H1 (cell line): ENCODE results near the gene KCNJ3. TPM values are rescaled to one million over a fixed set of nuclear protein-coding genes. Genes with fewer than 3 reads are reported as not detected.

ENCODE experiments used
- CTCF ChIA-PET: fragments of 300-600 bp; sonication (Branson Sonifier 250); formaldehyde crosslinking; loops from one replicate; lab custom pipeline; 2021; ENCODE audit not compliant: partially characterized antibody; lab: Charles Lee
- POLR2A ChIA-PET: fragments of 300-600 bp; sonication (Branson Sonifier 250); formaldehyde crosslinking; loops from one replicate; lab custom pipeline; 2021; ENCODE audit warnings: inconsistent platforms; ENCODE audit not compliant: partially characterized antibody; lab: Charles Lee
- DNase-seq, 2 experiments: peaks; one replicate each; pipeline versions ENCODE4 v3.0.0 to v3.0.0-alpha.2; 2010 to 2022; ENCODE audit warnings: low spot score in 2 of 2, low read depth in 1 of 2, mixed read lengths in 1 of 2
- FAIRE-seq: peaks from 2 replicates; lab custom pipeline; 2011; peaks lifted over from hg19 to GRCh38; lab: Jason Lieb, UNC
- H2AFZ ChIP-seq: 2 replicates; pipeline ENCODE4 v1.8.1; 2012; ENCODE audit warnings: low read length, inconsistent platforms
- H2AK5ac ChIP-seq: 2 replicates; pipeline ENCODE4 v1.6.1; 2013; ENCODE audit warnings: low read depth, low read length
- H2BK120ac ChIP-seq: replicated peaks from 2 replicates; pipeline ENCODE3; 2013; ENCODE audit warnings: low read depth, low read length, inconsistent platforms
- H2BK12ac ChIP-seq: 2 replicates; pipeline ENCODE4 v1.6.1; 2013; ENCODE audit warnings: low read depth, low read length
- H2BK15ac ChIP-seq: 2 replicates; pipeline ENCODE4 v1.6.1; 2013; ENCODE audit warnings: low read length
- H2BK20ac ChIP-seq: 2 replicates; pipeline ENCODE4 v1.6.1; 2013; ENCODE audit warnings: low read length
- H2BK5ac ChIP-seq: 2 replicates; pipeline ENCODE4 v1.6.1; 2013; ENCODE audit warnings: low read depth, low read length
- H3K14ac ChIP-seq: 2 replicates; pipeline ENCODE4 v1.6.1; 2013; ENCODE audit warnings: inconsistent platforms; ENCODE audit not compliant: insufficient read length
- H3K18ac ChIP-seq: 2 replicates; pipeline ENCODE4 v1.6.1; 2013; ENCODE audit warnings: low read length; ENCODE audit errors: extremely low read depth
- H3K23ac ChIP-seq: 2 replicates; pipeline ENCODE4 v1.6.1; 2013; ENCODE audit warnings: inconsistent platforms; ENCODE audit not compliant: insufficient read length
- H3K23me2 ChIP-seq: 2 replicates; pipeline ENCODE4 v1.6.1; 2013; ENCODE audit warnings: low read depth, low read length
- H3K27ac ChIP-seq: 2 replicates; pipeline ENCODE4 v1.6.1; 2011; ENCODE audit warnings: low read depth, low read length, inconsistent platforms
- H3K27me3 ChIP-seq, 4 experiments: replicated peaks in 1 of 4; 1 replicate in 1 of 4; 2 replicates in 3 of 4; pipeline versions ENCODE4 v1.6.1 to v1.8.1; 2011 to 2013; ENCODE audit warnings: low read length in 3 of 4, mild to moderate bottlenecking in 3 of 4, inconsistent platforms in 2 of 4, mixed read lengths in 2 of 4, moderate library complexity in 1 of 4; ENCODE audit not compliant: control insufficient read depth in 3 of 4, insufficient read depth in 3 of 4; ENCODE audit errors: extremely low read depth in 1 of 4
- H3K36me3 ChIP-seq, 4 experiments: 2 replicates each; pipeline versions ENCODE4 v1.6.1 to v1.8.1; 2011 to 2013; ENCODE audit warnings: mild to moderate bottlenecking in 4 of 4, low read length in 3 of 4, moderate library complexity in 2 of 4, control low read depth in 1 of 4, inconsistent platforms in 1 of 4; ENCODE audit not compliant: insufficient read depth in 4 of 4, control insufficient read depth in 2 of 4
- H3K4ac ChIP-seq: replicated peaks from 2 replicates; pipeline ENCODE3; 2013; ENCODE audit warnings: low read length, low read depth, mixed read lengths, inconsistent platforms; ENCODE audit not compliant: insufficient read length
- H3K4me1 ChIP-seq, 4 experiments: replicated peaks in 1 of 4; 1 replicate in 1 of 4; 2 replicates in 3 of 4; pipeline versions ENCODE4 v1.6.1 to v1.8.1; 2011 to 2013; ENCODE audit warnings: low read length in 3 of 4, inconsistent platforms in 2 of 4, mixed read lengths in 1 of 4; ENCODE audit not compliant: insufficient read depth in 4 of 4, control insufficient read depth in 3 of 4
- H3K4me2 ChIP-seq, 2 experiments: 2 replicates each; pipeline versions ENCODE4 v1.6.1 to v1.8.1; 2011 to 2013; ENCODE audit warnings: low read depth in 2 of 2, low read length in 2 of 2, control low read depth in 1 of 2, inconsistent platforms in 1 of 2, mild to moderate bottlenecking in 1 of 2; ENCODE audit not compliant: insufficient read depth in 1 of 2
- H3K4me3 ChIP-seq, 4 experiments: fragments of 200-600, 300-600 bp in 1 of 4; sonication (generic), shearing (Covaris generic), sonication (Bioruptor Twin) in 1 of 4; 2 replicates each; pipeline versions ENCODE4 v1.5.1 to v1.8.1; 2011 to 2016; ENCODE audit warnings: low read length in 4 of 4, low read depth in 3 of 4, control low read depth in 2 of 4, inconsistent platforms in 2 of 4, mild to moderate bottlenecking in 2 of 4, mixed read lengths in 1 of 4, moderate library complexity in 1 of 4; ENCODE audit not compliant: insufficient read depth in 2 of 4; ENCODE audit errors: extremely low read depth in 1 of 4
- H3K56ac ChIP-seq: replicated peaks from 2 replicates; pipeline ENCODE3; 2013; ENCODE audit warnings: low read depth, mild to moderate bottlenecking, mixed read lengths, low read length, inconsistent platforms; ENCODE audit not compliant: insufficient read length
- H3K79me1 ChIP-seq: 2 replicates; pipeline ENCODE4 v1.6.1; 2013; ENCODE audit warnings: low read depth, low read length, control low read depth
- H3K79me2 ChIP-seq, 2 experiments: 2 replicates each; pipeline versions ENCODE4 v1.6.1 to v1.8.1; 2012 to 2013; ENCODE audit warnings: low read length in 2 of 2, mild to moderate bottlenecking in 2 of 2, inconsistent platforms in 1 of 2; ENCODE audit not compliant: insufficient read depth in 2 of 2, control insufficient read depth in 1 of 2
- H3K9ac ChIP-seq, 4 experiments: replicated peaks in 1 of 4; 1 replicate in 1 of 4; 2 replicates in 3 of 4; pipeline versions ENCODE4 v1.6.1 to v1.8.1; 2011 to 2013; ENCODE audit warnings: low read depth in 3 of 4, low read length in 3 of 4, control low read depth in 2 of 4, mild to moderate bottlenecking in 2 of 4, moderate library complexity in 2 of 4, inconsistent platforms in 1 of 4; ENCODE audit errors: extremely low read depth in 1 of 4
- H3K9me3 ChIP-seq, 2 experiments: 2 replicates each; pipeline versions ENCODE4 v1.6.1 to v1.8.1; 2012 to 2013; ENCODE audit warnings: mild to moderate bottlenecking in 2 of 2, moderate library complexity in 2 of 2, control low read depth in 1 of 2, inconsistent platforms in 1 of 2, low read depth in 1 of 2, low read length in 1 of 2, mixed read lengths in 1 of 2; ENCODE audit not compliant: insufficient read depth in 2 of 2
- H4K20me1 ChIP-seq, 2 experiments: replicated peaks in 1 of 2; 2 replicates each; pipeline versions ENCODE3 to v1.8.1; 2011 to 2013; ENCODE audit warnings: inconsistent platforms in 2 of 2, low read length in 2 of 2, mild to moderate bottlenecking in 1 of 2; ENCODE audit not compliant: insufficient read depth in 2 of 2, control insufficient read depth in 1 of 2
- H4K5ac ChIP-seq: 2 replicates; pipeline ENCODE4 v1.6.1; 2013; ENCODE audit warnings: low read length, low read depth, mixed read lengths, inconsistent platforms; ENCODE audit not compliant: insufficient read length
- H4K8ac ChIP-seq: 2 replicates; pipeline ENCODE4 v1.8.0; 2013; ENCODE audit warnings: mild to moderate bottlenecking, moderate library complexity, low read length, inconsistent platforms; ENCODE audit not compliant: insufficient read depth; ENCODE audit errors: extremely low read depth
- H4K91ac ChIP-seq: replicated peaks from 2 replicates; pipeline ENCODE3; 2013; ENCODE audit warnings: low read length, mixed read lengths, inconsistent platforms; ENCODE audit not compliant: insufficient read length
- HDAC2 ChIP-seq, 2 experiments: fragments of 300-600 bp in 1 of 2; sonication (generic) in 1 of 2; IDR thresholded peaks; 2 replicates each; pipeline ENCODE4 v1.6.1; 2011 to 2012; ENCODE audit warnings: low read depth in 2 of 2, low read length in 2 of 2, mild to moderate bottlenecking in 2 of 2, moderate library complexity in 2 of 2, borderline replicate concordance in 1 of 2, inconsistent platforms in 1 of 2
- HDAC6 ChIP-seq: IDR thresholded peaks from one replicate; pipeline ENCODE4 v1.7.1; 2012; ENCODE audit warnings: low read depth, mild to moderate bottlenecking, inconsistent platforms, low read length, moderate library complexity
- SAP30 ChIP-seq: fragments of 300-600 bp; sonication (generic); IDR thresholded peaks from 2 replicates; pipeline ENCODE4 v1.7.1; 2012; ENCODE audit warnings: low read length, moderate library complexity, mild to moderate bottlenecking, inconsistent platforms; ENCODE audit not compliant: insufficient read depth, insufficient replicate concordance
- WGBS, 2 experiments: shearing (Covaris generic) in 1 of 2; methylation state at CpG; one replicate each; pipeline versions ENCODE4 v1.1.6 to v1.1.7; 2013 to 2015; ENCODE audit warnings: low lambda C conversion rate in 2 of 2, mixed read lengths in 2 of 2, inconsistent platforms in 1 of 2, low coverage in 1 of 2, missing lambda C conversion rate in 1 of 2; ENCODE audit not compliant: insufficient replicate concordance in 2 of 2, insufficient coverage in 1 of 2, insufficient read length in 1 of 2; ENCODE audit errors: extremely low coverage in 1 of 2, missing lambda C conversion rate in 1 of 2; 5-methylcytosine and 5-hydroxymethylcytosine counted together
- polyA plus RNA-seq, 7 experiments: library from polyadenylated mRNA; depleted of rRNA in 3 of 7; stranded (reverse) in 5 of 7; unstranded in 2 of 7; fragments of >200 nt in 5 of 7; fragments of 200-250 nt in 2 of 7; gene quantifications; 1 replicate in 5 of 7; 2 replicates in 1 of 7; 4 replicates in 1 of 7; pipeline versions ENCODE4 v1.2.1 to v1.2.3, GENCODE V29; 2011 to 2013; ENCODE audit warnings: missing spikeins in 2 of 7, mixed read lengths in 2 of 7
- total RNA-seq: library from RNA; stranded (reverse); fragmentation: NEBNext Ultra II Directional; extraction: Animal tissue kit (Norgen Biotek cat#: 25700); gene quantifications from 2 replicates; pipeline ENCODE4 v1.2.1, GENCODE V29; 2021
- TF ChIP-seq, protein P1 (sequence below): IDR thresholded peaks from 2 replicates; pipeline ENCODE4 v1.6.1; 2012; ENCODE audit warnings: low read length, inconsistent platforms

The KCNJ3 gene
- total and polyA plus RNA-seq, 2 of the 8 experiments (the other 6 are each of a cell fraction or from before 2014, with no cell fraction given): 0.11 to 0.50 TPM

DNA sequence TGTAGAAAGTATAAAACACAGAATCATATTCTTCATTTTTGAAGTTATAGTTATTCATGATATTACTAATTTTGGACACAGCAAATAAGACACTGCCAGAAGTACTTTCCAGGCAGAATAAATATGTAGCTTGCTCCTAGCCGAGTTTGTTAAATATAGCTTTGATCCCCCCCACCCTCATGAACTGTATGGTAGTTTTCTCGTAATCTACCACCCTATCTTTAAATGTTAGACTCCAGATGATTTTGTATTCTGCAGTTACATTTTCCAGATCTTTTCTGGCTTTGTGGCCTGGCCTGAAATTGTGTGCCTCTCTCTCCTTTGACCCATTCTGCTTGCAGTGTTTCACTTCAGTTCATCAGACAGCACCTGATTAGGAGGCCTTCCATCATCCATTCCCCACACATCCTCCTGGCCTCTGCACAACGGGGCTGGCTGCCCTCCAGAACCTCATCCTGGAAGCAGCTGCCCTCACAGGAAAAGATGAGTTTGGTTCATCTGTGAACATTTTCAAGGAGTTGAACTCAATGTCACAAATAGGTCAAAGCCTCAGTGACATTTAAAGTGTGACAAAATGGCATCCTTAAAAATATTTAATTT lies 4.7 kb upstream of the KCNJ3 start:
- H3K9me3 ChIP-seq: no peaks in the 10 kb centered on the region
- peaks cover 2 to 19% (median 11%) of the 10 kb centered on the region in 4 experiments for H3K27me3 ChIP-seq
- no peaks in the 10 kb centered on the region for H3K79me1 ChIP-seq
- H2BK120ac ChIP-seq: no peak overlapping the region
- H4K91ac ChIP-seq: no peak overlapping the region
- no peak overlapping the region for H2BK12ac ChIP-seq
- no peak overlapping the region for H3K4ac ChIP-seq
- no peaks in the 10 kb centered on the region for H3K79me2 ChIP-seq
- no peak overlapping the region for H3K27ac ChIP-seq
- no peak for FAIRE-seq
- TF ChIP-seq, protein P1, sequence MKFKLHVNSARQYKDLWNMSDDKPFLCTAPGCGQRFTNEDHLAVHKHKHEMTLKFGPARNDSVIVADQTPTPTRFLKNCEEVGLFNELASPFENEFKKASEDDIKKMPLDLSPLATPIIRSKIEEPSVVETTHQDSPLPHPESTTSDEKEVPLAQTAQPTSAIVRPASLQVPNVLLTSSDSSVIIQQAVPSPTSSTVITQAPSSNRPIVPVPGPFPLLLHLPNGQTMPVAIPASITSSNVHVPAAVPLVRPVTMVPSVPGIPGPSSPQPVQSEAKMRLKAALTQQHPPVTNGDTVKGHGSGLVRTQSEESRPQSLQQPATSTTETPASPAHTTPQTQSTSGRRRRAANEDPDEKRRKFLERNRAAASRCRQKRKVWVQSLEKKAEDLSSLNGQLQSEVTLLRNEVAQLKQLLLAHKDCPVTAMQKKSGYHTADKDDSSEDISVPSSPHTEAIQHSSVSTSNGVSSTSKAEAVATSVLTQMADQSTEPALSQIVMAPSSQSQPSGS: no peak
- no peak for TF ChIP-seq HDAC6
- no peak for TF ChIP-seq HDAC2 (IDR thresholded peaks at IDR 0.05; ENCODE audit: borderline replicate concordance in 1 of 2, low read depth in 2 of 2, low read length in 2 of 2)
- no peak for TF ChIP-seq SAP30
- peaks cover 12% of the 10 kb centered on the region for H3K23me2 ChIP-seq
- ChIA-PET POLR2A (no interaction called here), CTCF (interaction anchor here (1.3 kb wide), 1 partner anchor 68 kb away, joined by 4 read pairs; no protein-coding TSS in a partner anchor)
- H2AK5ac ChIP-seq: no peak overlapping the region
- 0 out of 2 replicates have a peak overlapping the region, but pooled peaks have one; percentile 28 for H4K8ac ChIP-seq
- no peak overlapping the region for H2BK15ac ChIP-seq
- no peak for DNase-seq
- no peak overlapping the region for H3K14ac ChIP-seq
- no peak overlapping the region for H3K18ac ChIP-seq
- WGBS, 2 experiments: 93% methylated on average over 3 of the region's 3 CpGs; no CpG with 5 or more reads in 1 of the 2 experiments
- no peak overlapping the region for H3K4me3 ChIP-seq
- H3K4me2 ChIP-seq: no peak overlapping the region
- H3K56ac ChIP-seq: no peak overlapping the region
- H3K9ac ChIP-seq: no peak overlapping the region
- no peak overlapping the region for H2BK20ac ChIP-seq
- H3K23ac ChIP-seq: no peak overlapping the region
- H4K5ac ChIP-seq: no peak overlapping the region
- no peak overlapping the region for H2AFZ ChIP-seq
- peaks cover 0 to under 1% of the 10 kb centered on the region in 2 experiments for H4K20me1 ChIP-seq
- no peaks in the 10 kb centered on the region; a peak in 1 of 8 replicates for H3K36me3 ChIP-seq
- no peak overlapping the region for H2BK5ac ChIP-seq
- peaks cover 0 to 4% (median 2%) of the 10 kb centered on the region in 4 experiments; a peak in 3 of 7 replicates for H3K4me1 ChIP-seq
